ENCODE data around the gene CD300A. TPM values are rescaled to one million over a fixed set of nuclear protein-coding genes. Genes with fewer than 3 reads are reported as not detected.

The CD300A gene
- total and polyA plus RNA-seq, 2 donors (not counting 1 experiment from before 2014, with no cell fraction given): 2.4 to 5.7 TPM

GRCh38 chr17:74525781-74526288 lies 59.4 kb downstream of the CD300A start:
- no peak for TF ChIP-seq EZH2 (IDR thresholded peaks at IDR 0.05; ENCODE audit: borderline replicate concordance, insufficient read depth, low read depth, low read length, poor library complexity, severe bottlenecking)
- no peak for TF ChIP-seq CTCF (IDR thresholded peaks at IDR 0.05)
- Histone ChIP-seq H3K27ac (ENCODE audit: low read length in 2 of 2) (no peak overlapping the region), H3K9ac (ENCODE audit: low read length) (no peak overlapping the region), H3K36me3 (replicated peaks in 1 of 2; ENCODE audit: control extremely low read depth in 1 of 2, control insufficient read depth in 1 of 2, extremely low read depth in 1 of 2, insufficient read depth in 2 of 2, low read length in 1 of 2) (no peaks in the 10 kb centered on the region), H4K20me1 (ENCODE audit: control insufficient read depth, insufficient read depth, low read length, poor library complexity, severe bottlenecking) (no peaks in the 10 kb centered on the region), H3K9me3 (ENCODE audit: control extremely low read depth in 1 of 3, control insufficient read depth in 2 of 3, insufficient read depth in 1 of 3, low read length in 2 of 3) (peaks cover 0 to 5% (median 0%) of the 10 kb centered on the region in 3 donors), H3K4me1 (ENCODE audit: control insufficient read depth in 2 of 2, insufficient read depth in 2 of 2, low read length in 2 of 2) (peaks cover 19 to 30% of the 10 kb centered on the region in 2 donors), H3K27me3 (replicated peaks in 1 of 4; ENCODE audit: control extremely low read depth in 1 of 4, control insufficient read depth in 3 of 4, insufficient read depth in 4 of 4, low read length in 3 of 4) (peaks cover 0 to 3% (median 0%) of the 10 kb centered on the region in 4 experiments), H3K79me2 (ENCODE audit: control insufficient read depth, insufficient read depth, low read length) (no peaks in the 10 kb centered on the region), H2AFZ (ENCODE audit: insufficient read depth, low read depth, low read length, poor library complexity, severe bottlenecking) (no peak overlapping the region), H3K4me3 (ENCODE audit: control extremely low read depth in 1 of 5, extremely low read depth in 1 of 5, insufficient read depth in 1 of 5, low read depth in 2 of 5, low read length in 4 of 5) (no peak overlapping the region), H3K4me2 (replicated peaks; ENCODE audit: low read depth, low read length, poor library complexity, severe bottlenecking) (no peak overlapping the region)
- intact Hi-C loops (cut with micrococcal nuclease): no loop called here
- H3K9me3 Mint-ChIP-seq (ENCODE audit: insufficient read depth): no peaks in the 10 kb centered on the region
- peaks cover 20% of the 10 kb centered on the region for H3K4me1 Mint-ChIP-seq
- ChIA-PET POLR2A (interaction anchor here (0.6 kb wide), 1 partner anchor 28 kb away, joined by 5 read pairs; no protein-coding TSS in a partner anchor), CTCF (interaction anchor here (1.4 to 1.6 kb wide), 2 partner anchors 68 to 147 kb away, joined by 3 to 4 read pairs; no protein-coding TSS in a partner anchor)
- H3K27ac Mint-ChIP-seq: no peak overlapping the region
- H3K4me3 Mint-ChIP-seq: no peak overlapping the region
- no peak for DNase-seq
- 97% methylated on average over 14 of the region's 14 CpGs for whole genome bisulfite sequencing (ENCODE audit: insufficient coverage)
- ATAC-seq (ENCODE audit: low read depth): no peak
- H3K27me3 Mint-ChIP-seq: peaks cover 15% of the 10 kb centered on the region

GRCh38 chr17:74526681-74527080 lies 60.2 kb downstream of the CD300A start:
- no peak overlapping the region for H3K4me2 ChIP-seq (replicated peaks; ENCODE audit: low read depth, low read length, poor library complexity, severe bottlenecking)
- H3K9me3 Mint-ChIP-seq (ENCODE audit: insufficient read depth): no peaks in the 10 kb centered on the region
- ChIA-PET CTCF (interaction anchor here (0.9 to 1.6 kb wide), 4 partner anchors 69 to 159 kb away, joined by 3 to 4 read pairs (median 4); no protein-coding TSS in a partner anchor), POLR2A (no interaction called here)
- peaks cover 22 to 30% of the 10 kb centered on the region in 2 donors for H3K4me1 ChIP-seq (ENCODE audit: control insufficient read depth in 2 of 2, insufficient read depth in 2 of 2, low read length in 2 of 2)
- DNase-seq: no peak
- no peaks in the 10 kb centered on the region for H3K36me3 ChIP-seq (replicated peaks in 1 of 2; ENCODE audit: control extremely low read depth in 1 of 2, control insufficient read depth in 1 of 2, extremely low read depth in 1 of 2, insufficient read depth in 2 of 2, low read length in 1 of 2)
- H3K9me3 ChIP-seq (ENCODE audit: control extremely low read depth in 1 of 3, control insufficient read depth in 2 of 3, insufficient read depth in 1 of 3, low read length in 2 of 3): peaks cover 0 to 5% (median 0%) of the 10 kb centered on the region in 3 donors
- WGBS (ENCODE audit: insufficient coverage): 92% methylated on average over 2 of the region's 3 CpGs
- no peaks in the 10 kb centered on the region for H4K20me1 ChIP-seq (ENCODE audit: control insufficient read depth, insufficient read depth, low read length, poor library complexity, severe bottlenecking)
- H3K4me3 ChIP-seq (ENCODE audit: control extremely low read depth in 1 of 5, extremely low read depth in 1 of 5, insufficient read depth in 1 of 5, low read depth in 2 of 5, low read length in 4 of 5): no peak overlapping the region
- peaks cover 13% of the 10 kb centered on the region for H3K27me3 Mint-ChIP-seq
- TF ChIP-seq CTCF (IDR thresholded peaks at IDR 0.05): no peak
- TF ChIP-seq EZH2 (IDR thresholded peaks at IDR 0.05; ENCODE audit: borderline replicate concordance, insufficient read depth, low read depth, low read length, poor library complexity, severe bottlenecking): no peak
- H3K27ac Mint-ChIP-seq: no peak overlapping the region
- no peaks in the 10 kb centered on the region for H3K79me2 ChIP-seq (ENCODE audit: control insufficient read depth, insufficient read depth, low read length)
- no peak overlapping the region for H3K4me3 Mint-ChIP-seq
- no peak overlapping the region for H3K27ac ChIP-seq (ENCODE audit: low read length in 2 of 2)
- no peak for ATAC-seq (ENCODE audit: low read depth)
- peaks cover 19% of the 10 kb centered on the region for H3K4me1 Mint-ChIP-seq
- peaks cover 0 to 3% (median 0%) of the 10 kb centered on the region in 4 experiments for H3K27me3 ChIP-seq (replicated peaks in 1 of 4; ENCODE audit: control extremely low read depth in 1 of 4, control insufficient read depth in 3 of 4, insufficient read depth in 4 of 4, low read length in 3 of 4)
- no peak overlapping the region for H2AFZ ChIP-seq (ENCODE audit: insufficient read depth, low read depth, low read length, poor library complexity, severe bottlenecking)
- intact Hi-C loops (cut with micrococcal nuclease): no loop called here
- H3K9ac ChIP-seq (ENCODE audit: low read length): no peak overlapping the region

Measured in B cell (primary cell).